HCT116 (cell line): Measurements from ENCODE around the gene SLC25A47. TPM values are rescaled to one million over a fixed set of nuclear protein-coding genes. Genes with fewer than 3 reads are reported as not detected.

Experiments used
- ATAC-seq: fragments of 200-7000 bp; cut with Tn5 transposase; 2 replicates; pipeline ENCODE4 v1.9.1; 2020; ENCODE audit warnings: mild to moderate bottlenecking, moderate library complexity
- BruUV-seq: library from RNA; stranded (reverse); fragments of 400-500 nt; replicated peaks from 2 replicates; lab custom pipeline; 2021; lab: Mats Ljungman, UMichigan
- CTCF ChIA-PET: fragments of 300-600 bp; sonication (Branson Sonifier 250); formaldehyde crosslinking; loops from one replicate; lab custom pipeline; 2021; ENCODE audit warnings: antibody characterized with exemption; lab: Charles Lee
- POLR2A ChIA-PET: fragments of 300-600, 350-600 bp; sonication (Branson Sonifier 250); formaldehyde crosslinking; loops from one replicate; lab custom pipeline; 2021; ENCODE audit warnings: antibody characterized with exemption; lab: Charles Lee
- RAD21 ChIA-PET, 2 experiments: fragments of 300-600 bp; sonication (Branson Sonifier 250); formaldehyde crosslinking; loops; one replicate each; lab custom pipeline; 2023; ENCODE audit warnings: low total read pairs in 2 of 2; ENCODE audit not compliant: uncharacterized antibody in 2 of 2, unreplicated experiment in 2 of 2, low non-redundant PET in 1 of 2; lab: Charles Lee
- DNase-seq: peaks from one replicate; pipeline ENCODE4 v3.0.0-alpha.2; 2010; ENCODE audit warnings: low read depth, low spot score
- H2AFZ ChIP-seq: fragments of 200-600 bp; shearing (Covaris generic), sonication (generic); 2 replicates; pipeline ENCODE4 v1.6.1; 2017; ENCODE audit warnings: low read depth, mixed run types, mixed read lengths, antibody characterized with exemption, low read length; ENCODE audit not compliant: poor library complexity, severe bottlenecking
- H3K27ac ChIP-seq: 2 replicates; pipeline ENCODE4 v1.5.1; 2012; ENCODE audit warnings: low read depth, low read length
- H3K27me3 ChIP-seq: fragments of 200-600 bp; sonication (generic); 2 replicates; pipeline ENCODE4 v1.6.1; 2016; ENCODE audit warnings: mixed run types, low read length, mixed read lengths; ENCODE audit not compliant: insufficient read depth
- H3K36me3 ChIP-seq, 2 experiments: fragments of 200-500 bp in 1 of 2; fragments of 200-600 bp in 1 of 2; sonication (Bioruptor generic) in 1 of 2; sonication (generic) in 1 of 2; 2 replicates each; pipeline versions ENCODE4 v1.5.1 to v1.6.1; 2014 to 2016; ENCODE audit warnings: low read length in 2 of 2, inconsistent platforms in 1 of 2, mixed read lengths in 1 of 2, mixed run types in 1 of 2; ENCODE audit not compliant: insufficient read depth in 2 of 2, control insufficient read depth in 1 of 2
- H3K4me1 ChIP-seq, 2 experiments: fragments of 200-600 bp in 1 of 2; sonication (generic) in 1 of 2; 2 replicates each; pipeline versions ENCODE4 v1.5.1 to v1.6.1; 2012 to 2017; ENCODE audit warnings: low read length in 2 of 2, inconsistent platforms in 1 of 2, mild to moderate bottlenecking in 1 of 2, mixed read lengths in 1 of 2, mixed run types in 1 of 2, moderate library complexity in 1 of 2; ENCODE audit not compliant: insufficient read depth in 2 of 2, control insufficient read depth in 1 of 2
- H3K4me2 ChIP-seq: fragments of 200-600 bp; sonication (generic); 2 replicates; pipeline ENCODE4 v1.6.1; 2017; ENCODE audit warnings: mixed run types, low read length, mixed read lengths
- H3K4me3 ChIP-seq, 2 experiments: fragments of 200-600 bp in 1 of 2; sonication (generic) in 1 of 2; replicated peaks in 1 of 2; 2 replicates each; pipeline ENCODE4 v1.5.1; 2011 to 2016; ENCODE audit warnings: low read length in 2 of 2, control low read depth in 1 of 2, low read depth in 1 of 2, mild to moderate bottlenecking in 1 of 2, mixed read lengths in 1 of 2, mixed run types in 1 of 2
- H3K79me2 ChIP-seq: fragments of 200-600 bp; sonication (generic); 2 replicates; pipeline ENCODE4 v1.6.1; 2017; ENCODE audit warnings: mild to moderate bottlenecking, mixed run types, low read length, moderate library complexity, mixed read lengths; ENCODE audit not compliant: insufficient read depth
- H3K9ac ChIP-seq: fragments of 200-600 bp; sonication (generic); 2 replicates; pipeline ENCODE4 v1.6.1; 2016; ENCODE audit warnings: low read length, mixed read lengths
- H3K9me2 ChIP-seq: fragments of 200-600 bp; sonication (generic), shearing (Covaris generic); 2 replicates; pipeline ENCODE4 v1.6.1; 2017; ENCODE audit warnings: mixed run types, mild to moderate bottlenecking, moderate library complexity; ENCODE audit not compliant: insufficient read depth
- H3K9me3 ChIP-seq, 2 experiments: fragments of 200-500 bp in 1 of 2; fragments of 200-600 bp in 1 of 2; sonication (Bioruptor generic) in 1 of 2; sonication (generic) in 1 of 2; 2 replicates each; pipeline ENCODE4 v1.6.1; 2014 to 2017; ENCODE audit warnings: low read length in 2 of 2, mixed read lengths in 2 of 2, inconsistent platforms in 1 of 2, low read depth in 1 of 2, mild to moderate bottlenecking in 1 of 2, mixed run types in 1 of 2, moderate library complexity in 1 of 2; ENCODE audit not compliant: control insufficient read depth in 1 of 2, insufficient read depth in 1 of 2
- H4K20me1 ChIP-seq: fragments of 200-600 bp; sonication (generic), shearing (Covaris generic); 2 replicates; pipeline ENCODE4 v1.6.1; 2017; ENCODE audit warnings: mixed run types, mild to moderate bottlenecking, moderate library complexity; ENCODE audit not compliant: insufficient read depth
- CEBPB ChIP-seq: IDR thresholded peaks from 2 replicates; pipeline ENCODE4 v1.6.1; 2012; ENCODE audit warnings: low read depth
- EGR1 ChIP-seq: IDR thresholded peaks from 2 replicates; pipeline ENCODE4 v1.6.1; 2012; ENCODE audit warnings: low read depth
- EZH2 ChIP-seq: fragments of 200-600 bp; sonication (generic); IDR thresholded peaks from 2 replicates; pipeline ENCODE4 v1.6.1; 2017; ENCODE audit warnings: antibody characterized with exemption, mixed run types
- JUND ChIP-seq: IDR thresholded peaks from 2 replicates; pipeline ENCODE4 v1.6.1; 2012
- POLR2A ChIP-seq: IDR thresholded peaks from 2 replicates; pipeline ENCODE4 v1.7.0; 2011; ENCODE audit warnings: borderline replicate concordance; ENCODE audit not compliant: insufficient read depth, insufficient read length; ENCODE audit errors: extremely low read depth
- REST ChIP-seq: IDR thresholded peaks from 2 replicates; pipeline ENCODE4 v1.6.1; 2012; ENCODE audit warnings: low read depth
- TCF7L2 ChIP-seq: IDR thresholded peaks from 2 replicates; pipeline ENCODE4 v1.7.0; 2011; ENCODE audit warnings: borderline replicate concordance, inconsistent platforms; ENCODE audit not compliant: insufficient read depth, insufficient read length; ENCODE audit errors: extremely low read depth
- ZBTB33 ChIP-seq: IDR thresholded peaks from 2 replicates; pipeline ENCODE4 v1.6.1; 2011; ENCODE audit warnings: mild to moderate bottlenecking, low read length, moderate library complexity; ENCODE audit not compliant: insufficient replicate concordance; ENCODE audit errors: extremely low read depth
- ZFX ChIP-seq: fragments of 450-650 bp; IDR thresholded peaks from 2 replicates; pipeline ENCODE4 v1.6.1; 2017
- intact Hi-C: fragments of 100-400 bp; cut with micrococcal nuclease; formaldehyde crosslinking; loops from 2 replicates; pipeline ENCODE4 v1.10.0; 2022
- total RNA-seq: library from RNA; stranded (reverse); gene quantifications from one replicate; pipeline ENCODE4 v1.2.1, GENCODE V29; 2021; ENCODE audit not compliant: unreplicated experiment

SLC25A47 gene
- total RNA-seq, 1 experiment from 2014 or later: 0.17 TPM

GRCh38 chr14:100305324-100306100 is 17.6 kb upstream of the SLC25A47 start:
- POLR2A ChIA-PET: no interaction called here
- H3K27ac ChIP-seq: peak overlapping the region; percentile 75
- H2AFZ ChIP-seq: no peak overlapping the region
- H3K9me2 ChIP-seq: no peaks in the 10 kb centered on the region
- no peaks in the 10 kb centered on the region for H3K9me3 ChIP-seq
- H3K27me3 ChIP-seq: no peaks in the 10 kb centered on the region
- ATAC-seq (peak; percentile 8), DNase-seq (no peak)
- intact Hi-C loops: loop anchor here (2.0 kb wide), 1 partner anchor 71 kb away; the partner anchor contains the start of gene WDR25
- H3K79me2 ChIP-seq: peaks cover 7% of the 10 kb centered on the region; the same call in 1 of the 2 replicates
- peaks cover 3% of the 10 kb centered on the region; the same call in 1 of the 2 replicates for H4K20me1 ChIP-seq
- peaks cover 29 to 37% of the 10 kb centered on the region in 2 experiments for H3K4me1 ChIP-seq
- TF ChIP-seq EZH2 (no peak), CEBPB (no peak), TCF7L2 (no peak), POLR2A (no peak), ZFX (no peak), ZBTB33 (no peak), JUND (no peak), REST (no peak), EGR1 (0 out of 2 replicates have a peak, but pooled peaks have one; percentile 26)
- H3K4me3 ChIP-seq: peak overlapping the region; percentile 69 to 72
- peak overlapping the region; percentile 73 for H3K9ac ChIP-seq
- H3K36me3 ChIP-seq: no peaks in the 10 kb centered on the region
- H3K4me2 ChIP-seq: peak overlapping the region; percentile 96
- CTCF ChIA-PET: interaction anchor here (0.7 kb wide), 1 partner anchor 20 kb away, joined by 3 read pairs; no protein-coding TSS in a partner anchor
- no TSS peak for BruUV-seq
- RAD21 ChIA-PET: no interaction called here
